HG03103 (cell line): ENCODE results near the gene CST9.
"Not testable (repeated sequence)": the region's sequence is repeated elsewhere in the genome, so short reads cannot be mapped to it uniquely, and the experiment has no call there.

Experiments used
- ATAC-seq: cut with Tn5 transposase; IDR thresholded peaks from one replicate; pipeline ENCODE4 v1.9.1; 2021; ENCODE audit warnings: low read depth; ENCODE audit not compliant: unreplicated experiment

The CST9 gene

DNA sequence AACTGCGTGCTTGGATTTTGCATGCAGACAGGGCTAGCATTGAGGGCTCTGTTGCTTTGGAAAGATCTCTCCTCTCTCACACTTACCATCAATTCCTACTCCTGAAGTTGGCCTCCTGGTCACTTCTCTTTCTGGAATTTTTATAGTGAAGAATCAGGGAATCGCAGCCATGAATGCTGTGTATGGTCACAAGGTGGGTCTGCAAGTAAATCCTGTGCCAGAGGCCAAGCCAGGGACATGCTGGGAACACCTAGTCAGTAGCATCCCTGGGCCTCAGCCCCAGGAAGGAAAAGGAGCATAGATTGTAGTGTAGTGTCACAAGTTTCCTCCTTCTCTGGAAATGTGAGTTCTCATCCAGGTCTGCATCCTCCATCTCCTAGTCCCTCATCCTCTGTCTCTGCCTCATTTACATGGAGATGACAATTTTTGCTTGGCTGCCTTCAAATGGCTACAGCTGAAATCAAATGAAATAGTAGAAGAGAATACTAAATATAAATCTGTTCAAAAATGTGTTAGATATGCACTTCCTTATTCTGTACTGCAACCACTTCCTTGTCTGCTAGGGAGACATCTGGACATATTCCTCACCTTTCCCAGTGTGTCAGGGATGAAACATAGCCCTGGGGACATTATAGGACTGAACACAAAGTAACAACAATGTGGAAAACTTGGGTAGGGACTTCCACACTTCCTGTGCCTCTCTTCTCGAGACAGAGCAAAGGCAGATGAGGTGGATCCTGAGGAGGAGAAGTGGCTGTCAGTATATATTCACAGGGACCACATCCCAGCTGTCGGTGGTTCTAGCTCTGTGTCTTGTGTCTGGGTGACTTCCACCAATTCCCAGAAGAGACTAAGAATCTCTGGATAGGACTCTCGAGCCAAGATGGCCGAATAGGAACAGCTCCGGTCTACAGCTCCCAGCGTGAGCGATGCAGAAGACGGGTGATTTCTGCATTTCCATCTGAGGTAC lies 17.0 kb downstream of the CST9 start:
- ATAC-seq = no peak

DNA sequence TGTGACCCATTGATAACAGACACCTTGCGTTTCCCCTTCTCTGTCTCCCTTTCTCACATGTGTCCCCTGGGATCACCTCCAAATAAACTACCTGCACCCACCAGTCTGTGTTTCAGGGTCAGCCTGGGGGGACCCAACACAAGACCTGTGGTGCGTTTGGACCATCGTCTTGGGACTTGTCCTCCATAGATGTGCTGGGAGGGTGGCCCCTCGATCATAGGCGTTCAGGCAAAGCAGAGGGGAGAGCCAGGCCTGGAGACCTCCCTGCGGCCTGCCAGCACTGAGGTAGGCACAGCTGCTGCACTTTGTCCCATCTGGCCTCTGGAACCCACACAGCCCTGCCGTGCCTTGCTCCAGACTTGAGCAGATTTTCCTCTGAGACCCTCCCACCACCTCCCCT lies 18.1 kb downstream of the CST9 start:
- ATAC-seq = no peak

DNA sequence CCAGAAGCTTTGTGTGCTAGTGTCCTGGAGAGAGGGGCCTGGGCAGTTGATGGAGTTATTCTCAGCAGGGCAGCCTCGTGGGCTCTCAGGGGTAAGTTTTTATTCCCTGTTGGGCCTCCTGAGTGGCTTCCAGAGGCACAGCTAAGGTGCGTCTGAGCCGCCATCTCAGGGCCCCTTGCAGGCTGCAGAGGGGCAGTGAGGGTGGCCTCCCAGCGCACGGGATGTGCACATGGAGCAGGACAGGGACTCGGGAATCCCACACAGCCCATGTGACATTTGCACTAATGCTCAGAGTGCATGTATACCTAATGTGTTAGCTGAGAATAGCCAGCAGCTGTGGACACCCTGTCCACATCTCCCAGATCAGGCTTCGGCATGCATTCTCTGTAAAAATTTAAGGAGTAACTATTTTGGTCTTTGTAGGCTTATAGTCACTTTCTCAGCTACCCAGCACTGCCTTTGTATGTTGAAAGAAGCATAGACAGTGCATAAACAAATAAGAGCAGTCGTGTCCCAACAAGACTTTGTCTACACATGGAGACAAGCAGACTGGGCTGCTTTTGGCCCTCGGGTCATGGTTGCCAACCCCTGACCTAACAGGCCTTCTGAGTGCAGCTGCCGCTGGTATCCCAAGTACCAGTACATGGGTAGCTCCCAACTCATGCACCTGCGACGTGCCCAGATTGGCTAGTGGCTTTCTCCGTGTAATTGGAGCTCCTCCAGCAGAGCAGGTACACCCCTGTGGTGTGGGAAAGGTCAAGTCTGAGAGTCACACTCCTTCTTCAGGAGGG lies 18.8 kb downstream of the CST9 start:
- ATAC-seq = no peak

DNA sequence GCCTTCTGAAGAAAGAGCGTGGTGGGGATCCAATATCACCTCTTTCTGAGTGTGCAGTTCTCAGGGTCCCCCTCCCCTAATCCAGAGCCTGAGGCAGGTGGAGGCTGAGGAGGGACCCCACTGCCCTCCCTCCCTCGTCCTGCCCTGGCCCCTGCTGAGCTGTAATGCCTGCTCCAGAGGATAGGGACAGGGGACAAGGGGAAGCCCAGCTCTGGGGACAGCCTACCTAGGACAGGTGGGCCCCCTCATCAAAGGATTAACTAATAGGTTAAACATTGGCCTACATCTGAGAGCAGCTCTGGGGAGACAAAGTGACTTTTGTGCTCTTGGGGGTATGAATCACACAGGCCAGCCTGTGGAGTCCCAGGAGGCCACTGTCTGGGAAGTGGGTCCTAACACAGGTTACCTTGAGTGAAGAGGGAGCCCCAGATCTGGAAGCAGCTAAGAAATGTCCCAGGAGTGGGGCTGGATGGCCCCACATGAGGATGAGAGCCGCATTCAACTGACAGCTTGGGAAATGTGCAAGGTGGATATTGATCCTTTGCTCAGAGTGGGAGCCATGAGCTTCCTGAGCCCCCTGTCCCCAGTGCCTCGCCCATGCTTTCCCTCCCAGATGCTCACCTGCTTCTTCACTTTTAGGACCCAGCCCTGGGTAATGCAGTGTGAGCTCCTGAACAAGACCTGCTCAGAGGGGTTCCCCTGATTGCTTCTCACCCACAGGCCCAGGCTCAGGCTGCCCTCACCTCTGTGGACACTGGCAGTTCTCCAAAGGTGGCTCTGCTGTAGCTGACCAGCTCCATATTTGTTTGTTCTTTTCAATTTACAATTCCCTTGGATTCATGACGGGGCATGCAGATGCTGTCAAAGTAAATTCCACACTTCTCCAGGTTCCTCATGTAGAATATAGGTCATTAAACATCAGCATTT lies 19.6 kb downstream of the CST9 start:
- no peak for ATAC-seq

DNA sequence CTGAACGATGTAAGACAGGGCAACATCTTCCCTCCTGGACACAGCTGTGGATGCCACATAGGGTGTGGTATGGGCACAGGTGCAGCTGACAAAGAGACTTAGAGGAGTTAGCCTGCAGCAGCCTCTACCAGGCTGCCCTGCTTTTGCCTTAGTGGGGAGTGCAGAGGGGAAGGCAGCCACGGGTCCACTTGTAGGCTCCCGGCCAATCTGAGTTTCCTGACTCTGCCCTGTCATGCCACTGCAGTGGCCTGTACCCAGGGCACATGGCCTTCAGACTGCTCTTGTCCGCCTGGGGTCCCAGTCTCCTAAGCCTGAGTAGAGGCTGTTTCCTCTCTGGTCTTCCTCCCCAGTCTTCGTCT lies 20.3 kb downstream of the CST9 start:
- ATAC-seq = no peak

DNA sequence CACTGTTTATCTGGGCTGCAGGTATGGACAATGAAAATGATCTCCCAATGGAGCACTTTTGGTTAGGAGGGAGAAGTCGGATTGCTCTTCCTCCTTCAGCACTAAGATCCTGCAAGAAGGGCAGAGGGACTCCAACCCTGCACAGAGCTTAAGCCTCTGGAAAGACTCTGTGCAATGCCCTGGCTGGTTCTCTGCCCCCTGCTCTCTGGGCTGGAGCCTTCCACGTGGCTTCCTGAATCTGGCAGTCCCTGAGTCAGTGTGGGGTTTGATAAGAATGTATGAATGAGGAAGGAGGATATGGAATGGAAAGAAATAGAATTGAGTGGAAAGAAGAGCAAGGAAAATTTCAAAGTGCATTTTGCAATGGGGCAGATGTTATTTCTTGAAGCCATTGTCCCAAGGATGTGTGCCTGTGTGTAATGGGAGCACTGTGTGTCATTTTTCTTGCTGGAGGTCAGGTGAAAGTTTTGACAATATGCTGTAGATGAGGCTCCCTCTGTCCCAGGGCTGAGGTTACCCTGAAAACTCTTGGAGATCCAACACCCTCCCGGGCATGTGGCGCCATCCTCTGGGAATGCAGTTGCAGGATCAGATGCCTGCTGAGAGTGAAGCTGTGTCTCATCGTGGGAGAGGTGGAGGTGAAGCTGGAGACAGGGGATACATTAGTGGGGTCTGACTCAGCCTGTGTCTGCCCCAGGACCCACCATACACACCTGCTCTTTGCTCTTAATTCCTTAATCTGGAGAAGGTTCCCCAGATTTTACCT lies 21.1 kb downstream of the CST9 start:
- ATAC-seq = no peak

DNA sequence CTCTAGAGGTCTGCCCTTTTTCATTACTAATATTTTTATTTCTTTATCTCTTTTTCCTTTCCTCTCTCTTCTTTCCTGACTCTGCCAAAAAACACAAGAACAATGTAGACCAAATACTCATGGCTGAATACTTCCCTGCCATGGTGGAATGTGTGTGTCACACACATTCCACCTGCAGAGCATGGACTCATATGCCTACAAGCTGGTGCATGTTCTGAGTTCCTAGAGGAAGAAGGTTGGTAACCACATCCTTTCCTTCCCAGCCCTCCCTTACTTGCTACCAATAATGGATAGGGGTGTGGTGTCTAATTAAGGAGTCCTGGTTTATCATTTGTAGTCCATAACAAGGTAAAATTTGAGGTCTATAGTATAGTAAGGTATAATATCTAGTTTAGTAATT lies 22.2 kb downstream of the CST9 start:
- no peak for ATAC-seq

DNA sequence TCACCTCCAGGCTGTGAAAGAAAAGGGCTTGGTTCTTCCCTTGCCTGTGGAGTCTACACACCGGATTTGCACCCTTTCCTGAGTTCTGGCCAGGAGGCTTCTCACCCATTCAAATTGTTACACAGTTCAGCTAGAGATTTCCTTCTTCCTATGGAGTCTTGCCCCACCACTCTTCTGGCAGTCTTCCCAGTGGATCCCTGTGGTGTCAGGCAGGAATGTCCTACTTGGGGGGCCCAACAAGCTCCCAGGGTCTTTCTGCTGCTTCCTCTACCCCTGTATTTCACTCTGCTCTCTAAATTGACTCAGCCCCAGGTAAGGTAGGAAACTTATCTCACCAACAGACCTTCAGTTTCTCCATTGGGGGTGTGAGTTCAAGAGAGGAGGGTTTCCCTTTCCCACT lies 23.4 kb downstream of the CST9 start:
- no peak for ATAC-seq

DNA sequence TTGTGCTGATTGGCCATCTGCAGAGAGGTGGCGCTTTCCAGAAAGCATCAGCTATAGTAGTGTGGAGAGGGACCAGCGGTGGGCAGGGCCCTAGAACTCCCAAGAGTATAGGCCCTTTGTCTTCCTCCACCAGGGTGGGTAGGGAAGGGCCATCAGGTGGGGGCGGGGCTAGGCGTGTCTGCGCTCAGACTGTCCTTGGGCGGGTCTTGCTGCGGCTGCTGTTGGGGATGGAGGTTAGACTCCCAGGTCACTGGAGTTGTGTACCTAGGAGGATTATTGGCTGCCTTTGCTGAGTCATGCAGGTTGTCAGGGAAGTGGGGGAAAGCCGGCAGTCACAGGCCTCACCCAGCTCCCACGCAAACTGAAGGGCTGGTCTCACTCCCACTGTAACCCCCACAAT lies 23.9 kb downstream of the CST9 start:
- not testable (repeated sequence) for ATAC-seq

DNA sequence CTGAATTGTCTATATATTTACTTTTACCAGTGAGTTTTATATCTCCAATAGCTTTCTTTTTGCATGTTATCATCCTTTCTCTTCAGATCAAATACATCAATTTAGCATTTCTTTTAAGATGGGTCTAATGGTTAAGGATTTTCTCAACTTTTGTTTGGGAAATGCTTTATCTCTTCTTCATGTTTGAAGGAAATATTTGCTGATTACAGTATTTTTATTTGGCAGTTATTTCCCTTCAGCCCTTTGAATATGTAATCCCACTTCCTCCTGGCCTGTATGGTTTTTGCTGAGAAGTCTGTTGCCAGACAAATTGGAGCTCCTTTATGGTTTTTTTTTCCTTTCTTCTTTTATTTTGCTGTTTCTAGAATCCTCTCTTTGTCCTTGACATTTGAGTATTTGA lies 30.7 kb downstream of the CST9 start:
- no peak for ATAC-seq

DNA sequence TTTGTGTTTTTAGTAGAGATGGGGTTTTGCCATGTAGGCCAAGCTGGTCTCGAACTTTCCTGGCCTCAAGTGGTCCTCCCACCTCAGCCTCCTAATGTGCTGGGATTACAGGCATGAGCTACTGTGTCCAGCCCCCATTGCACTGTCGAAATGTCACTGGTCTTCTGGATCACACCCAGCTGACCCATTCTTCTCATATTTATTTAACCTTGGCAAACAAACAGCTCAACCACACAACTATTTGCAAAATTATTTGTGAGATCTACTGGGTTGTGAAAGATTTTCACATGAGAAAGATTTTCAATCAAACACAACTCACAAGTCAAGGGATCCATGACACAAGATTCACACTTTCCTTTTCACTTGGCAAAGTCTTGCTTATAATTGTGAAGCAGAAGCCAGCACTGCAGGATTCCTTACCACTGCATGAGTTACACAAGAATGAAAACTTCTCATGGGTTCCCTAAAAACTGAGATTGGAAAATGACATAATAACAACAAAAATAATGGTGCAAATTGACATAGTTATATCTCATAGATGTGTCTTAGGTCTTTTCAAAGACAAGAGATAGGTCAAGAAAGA lies 35.4 kb downstream of the CST9 start:
- no peak for ATAC-seq

DNA sequence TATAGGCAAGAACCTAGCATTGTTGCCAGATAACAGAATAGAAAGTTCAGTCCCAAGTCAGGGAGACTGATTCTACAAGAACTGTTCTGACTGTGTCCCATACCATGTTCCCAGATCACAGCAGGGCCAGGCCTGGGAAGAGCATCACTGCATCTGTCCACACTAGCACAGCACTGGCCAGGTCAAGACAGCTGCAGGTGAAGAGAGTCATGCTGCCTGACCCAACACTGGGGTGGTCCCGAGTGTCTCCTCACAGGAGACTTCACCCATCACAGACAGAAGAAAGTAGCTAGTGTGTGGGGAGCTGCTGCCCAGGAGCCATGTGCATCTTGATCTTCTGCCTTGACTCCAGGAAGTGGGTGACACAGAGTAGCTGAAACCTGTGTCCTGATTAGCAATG lies 36.1 kb downstream of the CST9 start:
- no peak for ATAC-seq

DNA sequence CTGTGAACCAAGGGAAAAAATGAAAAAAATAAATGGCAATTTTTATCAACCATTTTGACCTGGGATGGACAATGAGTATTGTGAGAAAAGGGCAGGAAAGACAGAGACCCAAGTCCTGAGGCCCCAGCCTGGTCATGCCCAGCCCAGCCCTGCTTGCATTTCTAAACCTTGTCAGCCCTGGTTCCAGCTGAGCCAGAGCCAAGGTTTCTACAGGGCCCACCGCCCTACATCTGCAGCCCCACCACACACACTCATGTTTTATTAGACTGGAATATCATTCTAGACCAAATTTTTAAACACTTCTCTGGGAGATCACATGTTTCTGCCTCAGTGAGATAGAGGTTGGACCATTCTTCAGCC lies 36.8 kb downstream of the CST9 start:
- no peak for ATAC-seq

DNA sequence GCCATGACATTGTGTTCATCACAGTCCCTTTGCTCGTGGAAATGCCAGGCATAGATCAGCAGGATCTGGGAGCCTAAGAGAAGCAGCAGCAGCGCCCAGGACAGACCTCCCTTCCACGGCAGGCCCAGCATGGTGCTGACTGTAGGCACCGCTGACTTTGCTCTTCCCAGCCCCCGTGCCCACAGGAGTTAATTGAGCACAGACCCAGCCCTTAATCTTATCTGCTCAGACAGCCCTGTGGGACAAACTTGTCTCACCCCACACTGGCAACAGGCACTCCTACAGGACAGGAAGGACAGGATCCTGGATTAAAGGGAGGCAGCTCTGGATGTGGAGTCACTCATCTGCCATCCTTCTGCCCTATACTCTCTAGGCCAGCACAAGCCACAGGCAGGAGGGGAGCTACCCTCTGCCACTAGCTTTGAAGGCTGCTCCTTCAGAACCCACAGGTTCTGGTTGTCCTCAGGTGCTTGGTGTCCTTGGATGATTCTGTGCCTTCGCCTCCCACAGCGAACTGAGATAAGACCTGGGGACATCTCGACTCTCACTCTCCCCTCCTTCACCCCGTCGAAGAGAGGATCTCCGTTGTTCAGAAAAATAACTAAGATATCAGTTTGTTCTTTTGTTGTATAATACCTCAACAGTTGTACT lies 37.3 kb downstream of the CST9 start, which contains the start of gene CST9L:
Gene CST9L, minus strand, starts transcription at position 165 of the 651 bp plus-strand sequence. Its CDS starts 34 bp downstream, at position 131.
- ATAC-seq = no peak

DNA sequence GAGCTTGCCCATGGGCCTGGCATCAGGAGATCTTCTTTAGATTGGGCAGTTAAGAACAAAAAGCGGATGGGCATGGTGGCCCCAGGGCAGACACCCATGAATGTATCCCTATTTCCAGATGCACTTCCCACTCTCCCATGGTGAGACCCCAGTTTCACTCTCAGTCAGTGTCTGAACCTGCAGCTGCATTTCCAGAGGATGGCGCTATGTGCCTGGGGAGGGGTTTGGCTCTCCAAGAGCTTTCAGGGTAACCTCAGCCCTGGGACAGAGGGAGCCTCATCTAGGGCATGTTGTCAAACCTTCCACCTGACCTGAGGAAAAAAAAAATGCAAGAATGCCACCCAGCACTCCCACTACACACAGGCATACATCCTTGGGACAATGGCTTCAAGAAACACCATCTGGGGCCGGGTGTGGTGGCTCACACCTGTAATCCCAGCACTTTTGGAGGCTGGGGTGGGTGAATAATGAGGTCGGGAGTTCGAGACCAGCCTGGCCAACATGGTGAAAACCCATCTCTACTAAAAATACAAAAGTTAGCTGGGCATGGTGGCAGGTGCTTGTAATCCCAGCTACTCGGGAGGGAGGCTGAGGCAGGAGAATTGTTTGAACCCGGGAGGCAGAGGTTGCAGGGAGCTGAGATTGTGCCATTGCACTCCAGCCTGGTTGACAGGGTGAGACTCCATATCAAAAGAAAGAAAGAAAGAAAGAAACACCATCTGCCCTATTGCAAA lies 39.4 kb downstream of the CST9 start:
- ATAC-seq = no peak

DNA sequence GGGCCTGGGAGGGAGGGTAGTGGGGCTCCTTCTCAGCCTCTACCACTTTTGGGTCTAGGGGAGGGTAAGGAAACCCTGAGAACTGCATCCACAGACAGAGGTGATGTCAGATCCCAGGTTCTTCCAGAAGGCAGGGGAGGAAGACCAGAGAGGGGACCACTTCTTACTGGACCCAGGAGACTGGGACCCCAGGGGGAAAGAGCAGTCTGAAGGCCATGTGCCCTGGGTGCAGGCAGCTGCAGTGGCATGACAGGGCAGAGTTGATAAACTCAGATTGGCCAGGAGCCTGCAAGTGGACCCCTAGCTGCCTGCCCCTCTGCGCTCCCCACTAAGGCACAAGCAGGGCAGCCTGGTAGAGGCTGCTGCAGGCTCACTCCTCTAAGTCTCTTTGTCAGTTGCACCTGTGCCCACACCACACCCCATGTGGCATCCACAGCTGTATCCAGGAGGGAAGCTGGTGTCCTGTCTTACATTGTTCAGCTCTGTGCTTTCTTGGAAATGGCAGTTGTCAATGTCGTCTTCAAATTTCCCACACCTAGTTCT lies 40.1 kb downstream of the CST9 start:
- ATAC-seq = no peak

DNA sequence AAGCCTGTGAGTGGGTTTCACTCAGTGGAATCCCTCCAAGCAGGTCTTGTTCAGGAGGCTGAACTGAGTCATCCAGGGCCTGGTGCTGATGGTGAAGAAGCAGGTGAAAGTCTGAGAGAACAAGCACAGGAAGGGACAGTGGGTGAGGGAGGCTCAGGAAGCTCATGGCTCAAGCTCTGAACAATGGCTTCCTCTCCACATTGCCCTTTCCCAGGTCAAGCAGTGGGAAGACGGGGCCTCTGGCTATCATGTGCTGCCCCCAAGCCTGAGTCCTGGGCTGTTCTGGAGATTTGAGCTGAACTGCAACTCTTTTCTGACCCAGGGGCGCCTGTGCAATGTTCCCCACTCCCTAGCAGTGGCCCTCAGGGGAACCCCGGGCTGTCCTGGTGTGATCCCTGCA lies 40.8 kb downstream of the CST9 start:
- ATAC-seq = no peak

DNA sequence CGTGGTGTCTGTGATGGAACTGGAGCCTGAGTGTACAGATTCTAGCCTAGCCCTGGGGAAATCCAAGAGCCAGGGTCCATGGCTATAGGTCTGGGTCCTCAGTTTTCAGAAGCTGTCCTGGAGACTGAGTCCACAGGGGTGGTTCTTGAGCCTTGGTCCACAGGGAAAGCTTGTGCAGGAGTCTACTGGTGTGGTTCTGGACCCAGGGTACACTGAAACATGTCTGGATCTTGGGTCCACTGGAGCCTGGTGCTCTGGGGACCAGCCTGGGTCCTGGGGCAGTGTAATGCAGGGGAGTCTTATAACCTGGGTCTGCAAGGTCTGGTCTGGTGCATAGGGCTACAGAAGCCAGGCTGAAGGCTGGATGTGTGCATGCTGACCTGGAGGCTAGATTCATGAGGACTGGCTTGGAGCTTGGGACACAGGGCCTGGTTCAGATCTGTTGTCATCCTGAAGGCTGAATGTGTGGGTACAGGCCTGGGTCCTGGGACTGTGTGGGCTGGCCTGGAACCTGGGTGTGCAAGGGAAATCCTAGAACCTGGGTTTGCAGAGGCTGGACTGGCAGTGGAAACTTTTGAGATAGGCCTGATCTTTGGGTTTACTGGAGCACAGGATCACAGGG lies 42.9 kb downstream of the CST9 start:
- ATAC-seq = no peak
